Measurements from ENCODE around the gene WIZ.

The WIZ gene

DNA sequence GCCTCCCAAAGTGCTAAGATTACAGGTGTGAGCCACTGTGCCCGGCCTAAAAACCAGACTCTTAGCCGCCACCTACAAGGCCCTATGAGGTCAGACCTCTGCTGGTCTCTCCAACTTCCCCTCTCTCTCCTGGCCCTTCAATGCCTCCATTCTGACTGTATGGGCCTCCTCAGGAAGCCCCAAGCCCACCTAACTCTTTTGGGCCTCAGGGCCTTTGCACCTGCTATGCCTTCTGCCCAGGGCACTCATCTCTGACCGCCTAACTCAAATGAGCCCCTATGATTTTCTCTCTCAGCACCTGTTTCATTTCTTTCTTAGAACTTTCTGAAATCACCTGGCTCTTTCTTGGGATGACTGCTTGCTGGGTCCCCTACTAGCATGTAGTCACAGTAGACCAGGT, 6.4 kb downstream of the WIZ start:
- no peak for DNase-seq

DNA sequence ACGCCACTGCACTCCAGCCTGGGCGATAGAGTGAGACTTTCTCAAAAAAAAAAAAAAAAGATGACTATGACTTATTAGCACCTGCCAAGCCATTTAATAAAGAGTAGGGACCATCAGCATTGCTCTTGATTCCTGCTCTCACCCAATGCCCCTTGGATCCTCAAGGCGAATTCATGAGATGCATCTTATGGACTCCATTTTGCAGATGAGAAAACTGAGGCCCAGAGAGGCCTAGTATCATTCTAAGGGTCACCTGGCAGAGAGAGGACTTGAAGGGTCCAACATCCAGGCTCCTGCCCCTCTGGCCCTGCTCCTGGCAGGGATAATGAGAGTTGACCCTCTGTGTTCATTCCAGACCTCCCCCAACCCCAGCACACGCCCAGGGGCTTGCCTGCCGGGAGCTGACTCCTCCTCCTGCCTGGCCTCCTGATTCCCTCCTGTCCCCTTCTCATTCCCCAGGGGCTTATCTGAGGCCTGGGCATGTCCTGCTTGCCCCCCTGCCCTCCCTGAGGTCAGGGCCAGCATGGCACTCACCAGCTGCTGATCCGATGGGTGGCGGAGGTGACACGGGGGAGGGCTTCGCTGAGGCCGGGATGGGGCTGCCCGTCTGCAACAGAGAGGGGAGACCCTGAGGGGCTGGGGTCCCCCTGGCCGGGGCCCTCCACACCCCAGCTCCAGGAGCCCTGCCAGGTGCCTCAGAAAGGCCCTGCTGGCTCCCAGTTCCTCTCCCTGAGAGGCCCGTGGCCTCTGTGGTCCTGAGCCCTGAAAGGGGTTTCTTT, 7.4 kb downstream of the WIZ start:
- DNase-seq, result no peak

GRCh38 chr19:15441317-15441716, 8.4 kb downstream of the WIZ start:
- no peak for DNase-seq

- DNase-seq, result no peak
Observed at GRCh38 chr19:15439821-15440641, 9.7 kb downstream of the WIZ start.

GRCh38 chr19:15439078-15439799, 10.5 kb downstream of the WIZ start:
- DNase-seq, result no peak

DNA sequence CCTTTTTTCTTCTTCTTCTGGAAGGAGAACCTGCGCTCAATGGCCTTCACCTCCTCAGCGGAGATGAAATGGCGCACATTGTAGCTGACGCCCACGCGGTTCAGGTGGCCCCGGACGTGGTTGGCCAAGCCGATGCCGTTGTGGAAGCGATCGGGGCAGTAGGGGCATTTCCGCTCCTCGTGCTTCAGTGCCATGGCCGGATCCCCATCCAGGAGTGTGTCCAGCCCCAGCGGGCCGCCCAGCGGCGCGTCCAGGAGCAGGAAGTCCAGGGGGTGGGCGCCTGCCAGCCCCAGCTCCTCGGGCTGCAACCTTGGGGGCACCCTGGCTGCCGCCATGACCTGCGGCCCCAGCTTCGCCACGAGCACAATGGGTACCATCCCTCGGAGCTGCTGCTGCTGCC, 11.2 kb downstream of the WIZ start:
- no peak for DNase-seq

GRCh38 chr19:15438124-15438496, 11.6 kb downstream of the WIZ start:
- DNase-seq, result no peak

- no peak for DNase-seq
Observed at GRCh38 chr19:15437355-15438123, 12.2 kb downstream of the WIZ start.

- DNase-seq, result no peak
Observed at GRCh38 chr19:15436826-15437110, 13.0 kb downstream of the WIZ start.

GRCh38 chr19:15436012-15436825, 13.5 kb downstream of the WIZ start:
- no peak for DNase-seq

DNA sequence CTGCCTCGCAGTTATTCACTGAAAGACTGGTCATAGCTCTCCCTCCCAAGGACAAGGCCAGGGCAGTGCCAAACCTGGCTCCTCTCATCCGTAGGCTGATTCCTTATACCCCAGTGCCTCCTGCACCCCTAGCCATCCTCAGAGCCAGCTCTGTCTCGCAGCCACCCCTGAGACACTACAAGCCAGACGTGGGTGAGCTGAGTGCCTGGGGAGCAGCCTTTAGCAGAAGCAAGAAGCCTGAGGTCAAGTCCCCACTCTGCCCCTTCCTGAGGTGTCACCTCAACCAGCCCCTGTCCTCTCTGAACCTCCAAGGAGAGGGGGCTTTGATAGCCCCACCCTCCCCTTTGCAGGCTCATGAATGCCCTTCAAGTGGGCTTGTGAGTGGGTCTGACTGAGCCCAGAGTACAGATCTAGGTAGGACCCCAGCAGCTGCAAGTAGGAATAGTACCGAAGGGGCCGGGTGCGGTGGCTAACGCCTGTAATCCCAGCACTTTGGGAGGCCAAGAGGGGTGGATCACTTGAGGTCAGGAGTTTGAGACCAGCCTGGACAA, 16.2 kb downstream of the WIZ start:
- DNase-seq, result no peak

DNA sequence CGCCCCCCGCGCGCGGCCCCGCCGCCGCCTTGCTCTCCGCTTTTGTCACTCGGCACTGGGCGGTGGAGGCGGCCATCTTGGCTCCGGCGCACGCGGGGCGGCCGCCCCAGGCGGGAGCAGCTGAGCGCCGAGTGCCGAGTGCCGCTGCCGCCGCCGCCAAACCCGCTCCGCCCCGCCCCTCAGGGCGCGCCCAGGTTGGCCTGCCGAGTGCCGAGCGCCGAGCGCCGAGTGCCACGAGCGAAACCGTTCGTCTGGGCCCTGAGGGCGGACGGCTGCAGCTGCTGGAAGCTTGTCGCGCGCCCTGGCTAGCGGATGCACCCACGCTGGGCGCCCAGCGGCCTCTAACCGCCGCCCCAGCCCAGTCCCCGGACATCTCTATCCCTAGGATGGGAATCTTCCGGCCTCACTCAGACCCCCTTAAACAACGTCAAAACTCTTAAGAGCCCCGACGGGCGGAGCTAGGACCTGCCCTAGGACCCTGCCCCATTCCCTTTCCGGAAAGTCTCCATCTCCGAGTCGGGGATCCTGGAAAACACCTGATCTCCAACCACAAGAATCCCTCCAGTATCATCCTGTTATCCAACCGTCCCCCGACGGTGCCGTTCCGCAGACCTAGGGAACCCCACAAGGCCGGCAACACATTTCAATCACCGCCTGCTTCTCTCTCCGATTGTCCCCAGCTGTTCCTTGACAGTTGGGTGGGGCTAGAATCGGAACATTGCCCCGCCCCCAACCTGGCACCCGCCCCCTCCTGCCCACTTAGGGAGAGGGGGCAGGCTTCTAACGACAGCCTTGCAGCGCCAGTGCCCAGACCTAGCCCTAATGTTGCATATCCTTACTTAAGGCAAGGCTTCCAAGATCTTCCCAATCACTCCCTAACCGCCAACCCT, 16.9 kb downstream of the WIZ start:
- no peak for DNase-seq

- no peak for DNase-seq
Observed at GRCh38 chr19:15432018-15432494, 17.7 kb downstream of the WIZ start.

- DNase-seq, result no peak
Observed at GRCh38 chr19:15431396-15432017, 18.2 kb downstream of the WIZ start.

GRCh38 chr19:15430526-15431120, 19.1 kb downstream of the WIZ start:
- DNase-seq, result no peak

- DNase-seq, result no peak
Observed at GRCh38 chr19:15429825-15430467, 19.8 kb downstream of the WIZ start.

DNA sequence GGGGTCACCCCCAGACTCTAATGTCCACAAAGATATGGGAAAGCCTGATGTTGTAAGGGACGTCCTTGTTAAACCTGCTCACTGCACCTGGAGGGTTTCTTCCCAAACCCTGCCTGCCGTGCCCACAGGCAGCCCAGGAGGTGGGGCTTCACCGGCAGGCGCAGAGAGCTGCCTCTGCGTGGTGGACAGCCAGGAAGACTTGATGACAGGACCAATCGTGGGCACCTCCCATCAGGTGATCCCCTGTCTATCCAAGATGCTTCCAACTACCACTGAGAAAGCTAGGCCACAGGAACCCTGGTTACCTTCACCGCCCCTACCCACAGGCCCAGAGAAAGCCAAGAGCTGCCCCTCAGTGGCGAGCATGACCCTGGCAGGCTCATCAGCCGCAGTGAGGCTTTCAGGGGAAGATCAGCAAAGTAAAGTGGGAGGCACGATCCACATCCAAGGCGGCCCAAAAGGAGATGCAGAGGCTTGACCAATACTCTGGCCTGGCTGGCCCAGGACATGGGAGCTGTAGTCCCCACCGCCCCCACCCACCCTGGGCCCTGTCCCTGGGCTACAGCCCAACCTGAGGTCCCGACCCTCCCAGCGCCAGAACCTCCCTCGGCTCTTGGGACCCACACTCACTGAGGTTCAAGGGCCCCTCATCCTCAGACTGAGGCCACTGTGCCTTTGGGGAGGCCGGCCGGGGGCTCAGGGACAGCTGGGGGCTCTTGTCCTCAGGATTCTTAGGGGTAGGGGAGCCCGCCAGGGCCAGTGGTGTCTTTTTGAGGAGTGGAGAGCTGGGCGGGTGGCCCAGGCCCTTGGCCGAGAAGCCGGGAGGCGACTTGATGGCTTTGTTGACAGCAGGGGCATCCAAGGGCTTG, 20.6 kb downstream of the WIZ start:
- DNase-seq, result no peak

GRCh38 chr19:15427991-15428471, 21.7 kb downstream of the WIZ start:
- no peak for DNase-seq

All from SIG-M5 (cell line).